WTC11 (cell line): ENCODE results near the gene ZBED5. TPM values are rescaled to one million over a fixed set of nuclear protein-coding genes. Genes with fewer than 3 reads are reported as not detected.
A peak's percentile ranks its signal among the peaks of the same experiment; 100 is the strongest.

Source experiments
- CBFB ChIP-seq: sonication (generic); formaldehyde crosslinking; IDR thresholded peaks from 2 replicates; pipeline ENCODE4 v1.8.1; 2022; ENCODE audit warnings: mild to moderate bottlenecking, low read depth, missing genetic modification reagents
- CREB1 ChIP-seq: sonication (generic); formaldehyde crosslinking; IDR thresholded peaks from 2 replicates; pipeline ENCODE4 v1.8.0; 2023; ENCODE audit warnings: mild to moderate bottlenecking, missing genetic modification reagents
- ESRRA ChIP-seq: sonication (generic); formaldehyde crosslinking; IDR thresholded peaks from 2 replicates; pipeline ENCODE4 v1.8.1; 2022; ENCODE audit warnings: mild to moderate bottlenecking, missing genetic modification reagents, borderline replicate concordance
- NFATC4 ChIP-seq: fragments of 250-450 bp; sonication (Bioruptor Pico); IDR thresholded peaks from 2 replicates; pipeline ENCODE4 v1.9.0; 2021; ENCODE audit warnings: mild to moderate bottlenecking
- NFYB ChIP-seq: sonication (generic); formaldehyde crosslinking; conservative IDR thresholded peaks from 2 replicates; pipeline ENCODE4 v1.8.0; 2022; ENCODE audit warnings: low read depth, missing genetic modification reagents
- NR2C2 ChIP-seq: sonication (generic); formaldehyde crosslinking; IDR thresholded peaks from 2 replicates; pipeline ENCODE4 v1.8.0; 2022; ENCODE audit warnings: mild to moderate bottlenecking, missing genetic modification reagents
- PRRX2 ChIP-seq: fragments of 250-450 bp; sonication (Bioruptor Pico); IDR thresholded peaks from 2 replicates; pipeline ENCODE4 v1.8.0; 2021; ENCODE audit warnings: mild to moderate bottlenecking
- SMAD3 ChIP-seq: sonication (generic); formaldehyde crosslinking; IDR thresholded peaks from 2 replicates; pipeline ENCODE4 v1.8.0; 2022; ENCODE audit warnings: missing genetic modification reagents, mild to moderate bottlenecking, borderline replicate concordance
- SMAD4 ChIP-seq: sonication (generic); formaldehyde crosslinking; IDR thresholded peaks from 2 replicates; pipeline ENCODE4 v1.8.0; 2022; ENCODE audit warnings: mild to moderate bottlenecking, missing genetic modification reagents
- SP1 ChIP-seq: sonication (generic); formaldehyde crosslinking; conservative IDR thresholded peaks from 2 replicates; pipeline ENCODE4 v1.8.1; 2022; ENCODE audit warnings: missing genetic modification reagents
- TP53 ChIP-seq: sonication (generic); formaldehyde crosslinking; IDR thresholded peaks from 2 replicates; pipeline ENCODE4 v1.8.1; 2023; ENCODE audit warnings: mild to moderate bottlenecking, missing genetic modification reagents
- ZNF121 ChIP-seq: sonication (generic); formaldehyde crosslinking; IDR thresholded peaks from 2 replicates; pipeline ENCODE4 v1.8.0; 2023; ENCODE audit warnings: missing genetic modification reagents
- ZNF263 ChIP-seq: sonication (generic); formaldehyde crosslinking; IDR thresholded peaks from 2 replicates; pipeline ENCODE4 v1.8.1; 2022; ENCODE audit warnings: low read depth, mild to moderate bottlenecking, moderate library complexity, missing genetic modification reagents
- ZNF317 ChIP-seq: sonication (generic); formaldehyde crosslinking; IDR thresholded peaks from 2 replicates; pipeline ENCODE4 v1.8.1; 2023; ENCODE audit warnings: low read depth, mild to moderate bottlenecking, moderate library complexity, missing genetic modification reagents, borderline replicate concordance
- ZNF416 ChIP-seq: fragments of 250-450 bp; sonication (Bioruptor Pico); IDR thresholded peaks from 2 replicates; pipeline ENCODE4 v1.9.0; 2021; ENCODE audit warnings: mild to moderate bottlenecking, inconsistent platforms
- total RNA-seq: library from RNA; stranded (reverse); gene quantifications from 3 replicates; pipeline ENCODE4 v1.2.3, GENCODE V29; 2021
- TF ChIP-seq, protein P1 (sequence below): sonication (generic); formaldehyde crosslinking; IDR thresholded peaks from 2 replicates; pipeline ENCODE4 v1.8.1; 2023; ENCODE audit warnings: mild to moderate bottlenecking, missing genetic modification reagents, moderate library complexity
- TF ChIP-seq, protein P2 (sequence below): fragments of 250-450 bp; sonication (Bioruptor Pico); conservative IDR thresholded peaks from 2 replicates; pipeline ENCODE4 v1.9.0; 2021; ENCODE audit warnings: mild to moderate bottlenecking
- TF ChIP-seq, protein P3 (sequence below): sonication (generic); formaldehyde crosslinking; IDR thresholded peaks from 2 replicates; pipeline ENCODE4 v1.8.0; 2022; ENCODE audit warnings: mild to moderate bottlenecking, missing genetic modification reagents
- TF ChIP-seq, protein P4 (sequence below): sonication (generic); formaldehyde crosslinking; IDR thresholded peaks from 2 replicates; pipeline ENCODE4 v1.8.1; 2023; ENCODE audit warnings: mild to moderate bottlenecking, missing genetic modification reagents
- TF ChIP-seq, protein P5 (sequence below): sonication (generic); formaldehyde crosslinking; IDR thresholded peaks from 2 replicates; pipeline ENCODE4 v1.8.1; 2023; ENCODE audit warnings: mild to moderate bottlenecking, missing genetic modification reagents
- TF ChIP-seq, protein P6 (sequence below): sonication (generic); formaldehyde crosslinking; IDR thresholded peaks from 2 replicates; pipeline ENCODE4 v1.8.1; 2023; ENCODE audit warnings: mild to moderate bottlenecking, missing genetic modification reagents, borderline replicate concordance
- TF ChIP-seq, protein P7 (sequence below): sonication (generic); formaldehyde crosslinking; IDR thresholded peaks from 2 replicates; pipeline ENCODE4 v1.8.1; 2022; ENCODE audit warnings: low read depth, missing genetic modification reagents, borderline replicate concordance
- TF ChIP-seq, protein P8 (sequence below): sonication (generic); formaldehyde crosslinking; IDR thresholded peaks from 2 replicates; pipeline ENCODE4 v1.8.1; 2022; ENCODE audit warnings: mild to moderate bottlenecking, moderate library complexity, missing genetic modification reagents

ZBED5 gene
- total RNA-seq, 1 experiment from 2014 or later = 48.7 TPM

DNA sequence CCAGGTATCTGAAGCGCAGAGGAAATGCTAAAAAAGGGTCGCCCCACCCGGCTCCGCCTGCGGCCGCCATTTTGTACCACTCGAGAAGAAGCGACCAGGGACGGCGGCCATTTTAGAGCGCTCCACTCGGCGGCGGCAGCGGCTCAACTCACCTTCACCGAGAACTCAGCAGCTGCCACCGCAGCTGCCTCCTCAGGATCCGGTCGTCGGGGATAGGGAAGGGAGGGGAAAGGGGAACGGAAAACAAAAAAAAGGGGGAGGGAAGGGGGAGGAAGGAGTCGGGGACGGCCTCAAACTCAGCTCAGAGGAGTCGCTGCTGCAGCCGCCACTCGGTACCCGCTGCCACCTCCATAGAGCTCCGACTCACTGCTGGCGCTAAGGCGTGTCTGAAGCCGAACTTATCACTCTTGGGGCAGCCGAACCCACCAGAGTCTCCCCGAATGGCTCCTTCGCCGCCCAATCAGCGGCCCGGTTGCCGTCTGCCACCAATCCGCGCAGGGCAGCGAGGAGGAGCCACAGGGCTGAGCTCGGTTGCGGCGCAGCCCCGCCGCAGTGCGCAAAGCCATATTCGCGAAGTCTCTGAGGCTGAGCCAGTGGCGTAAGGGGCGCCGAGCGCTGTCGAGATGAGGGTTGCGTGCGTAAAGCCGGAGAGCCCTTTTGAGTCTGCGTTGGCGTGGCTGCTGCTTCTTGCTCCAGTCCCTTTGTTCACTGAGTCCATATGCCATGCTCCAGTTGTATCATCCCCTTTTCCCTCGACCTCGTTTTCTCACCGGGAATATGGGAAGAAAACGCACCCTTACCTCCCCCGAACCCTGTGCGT lies 49.1 kb downstream of the ZBED5 start, which contains the start of gene EIF4G2 (continued):
- TF ChIP-seq, protein P1, sequence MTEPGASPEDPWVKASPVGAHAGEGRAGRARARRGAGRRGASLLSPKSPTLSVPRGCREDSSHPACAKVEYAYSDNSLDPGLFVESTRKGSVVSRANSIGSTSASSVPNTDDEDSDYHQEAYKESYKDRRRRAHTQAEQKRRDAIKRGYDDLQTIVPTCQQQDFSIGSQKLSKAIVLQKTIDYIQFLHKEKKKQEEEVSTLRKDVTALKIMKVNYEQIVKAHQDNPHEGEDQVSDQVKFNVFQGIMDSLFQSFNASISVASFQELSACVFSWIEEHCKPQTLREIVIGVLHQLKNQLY (CRISPR knock-in tag) = no peak
- TF ChIP-seq NFYB (CRISPR knock-in tag) (peak; percentile 76), ESRRA (0 out of 2 replicates have a peak, but pooled peaks have one; percentile 27), NR2C2 (CRISPR knock-in tag) (no peak), CBFB (CRISPR knock-in tag) (no peak), SMAD3 (CRISPR knock-in tag) (no peak), ZNF263 (CRISPR knock-in tag) (no peak), ZNF317 (no peak), ZNF121 (CRISPR knock-in tag) (no peak), CREB1 (CRISPR knock-in tag) (no peak), ZNF416 (CRISPR knock-in tag) (no peak), PRRX2 (CRISPR knock-in tag) (no peak), TP53 (CRISPR knock-in tag) (no peak), SP1 (CRISPR knock-in tag) (peak; percentile 73), SMAD4 (CRISPR knock-in tag) (no peak), NFATC4 (CRISPR knock-in tag) (peak; percentile 63; the same call in 1 of the 2 replicates)
- TF ChIP-seq, protein P2, sequence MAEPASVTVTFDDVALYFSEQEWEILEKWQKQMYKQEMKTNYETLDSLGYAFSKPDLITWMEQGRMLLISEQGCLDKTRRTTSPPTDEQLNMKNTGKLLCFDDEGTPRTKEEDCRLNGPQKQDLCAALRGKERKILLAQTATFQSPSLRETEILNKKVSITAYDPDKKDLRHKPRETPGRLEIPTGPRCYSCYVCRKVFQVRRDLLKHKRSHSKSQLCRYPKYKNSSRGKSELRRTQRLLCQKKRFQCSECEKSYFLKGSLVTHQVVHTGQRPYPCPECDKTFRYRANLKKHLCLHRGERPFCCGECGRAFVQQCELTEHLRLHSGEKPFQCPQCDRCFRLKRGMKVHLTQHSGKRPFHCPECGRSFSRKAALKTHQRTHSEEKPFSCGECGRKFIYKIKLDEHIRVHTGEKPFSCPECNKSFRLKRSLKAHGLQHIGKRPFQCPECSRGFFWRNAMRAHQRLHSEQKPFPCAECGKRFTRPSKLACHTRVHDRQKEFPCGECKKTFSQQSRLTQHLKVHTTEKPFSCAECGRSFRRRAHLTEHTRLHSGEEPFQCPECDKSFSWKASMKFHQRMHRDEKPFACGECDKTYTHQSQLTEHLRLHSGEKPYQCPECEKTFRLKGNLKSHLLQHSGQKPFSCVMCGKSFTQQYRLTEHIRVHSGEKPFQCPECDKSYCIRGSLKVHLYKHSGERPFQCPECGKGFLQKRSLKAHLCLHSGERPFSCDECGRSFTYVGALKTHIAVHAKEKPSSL (CRISPR knock-in tag) = no peak
- TF ChIP-seq, protein P3, sequence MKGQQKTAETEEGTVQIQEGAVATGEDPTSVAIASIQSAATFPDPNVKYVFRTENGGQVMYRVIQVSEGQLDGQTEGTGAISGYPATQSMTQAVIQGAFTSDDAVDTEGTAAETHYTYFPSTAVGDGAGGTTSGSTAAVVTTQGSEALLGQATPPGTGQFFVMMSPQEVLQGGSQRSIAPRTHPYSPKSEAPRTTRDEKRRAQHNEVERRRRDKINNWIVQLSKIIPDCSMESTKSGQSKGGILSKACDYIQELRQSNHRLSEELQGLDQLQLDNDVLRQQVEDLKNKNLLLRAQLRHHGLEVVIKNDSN (CRISPR knock-in tag) = no peak
- TF ChIP-seq, protein P4, sequence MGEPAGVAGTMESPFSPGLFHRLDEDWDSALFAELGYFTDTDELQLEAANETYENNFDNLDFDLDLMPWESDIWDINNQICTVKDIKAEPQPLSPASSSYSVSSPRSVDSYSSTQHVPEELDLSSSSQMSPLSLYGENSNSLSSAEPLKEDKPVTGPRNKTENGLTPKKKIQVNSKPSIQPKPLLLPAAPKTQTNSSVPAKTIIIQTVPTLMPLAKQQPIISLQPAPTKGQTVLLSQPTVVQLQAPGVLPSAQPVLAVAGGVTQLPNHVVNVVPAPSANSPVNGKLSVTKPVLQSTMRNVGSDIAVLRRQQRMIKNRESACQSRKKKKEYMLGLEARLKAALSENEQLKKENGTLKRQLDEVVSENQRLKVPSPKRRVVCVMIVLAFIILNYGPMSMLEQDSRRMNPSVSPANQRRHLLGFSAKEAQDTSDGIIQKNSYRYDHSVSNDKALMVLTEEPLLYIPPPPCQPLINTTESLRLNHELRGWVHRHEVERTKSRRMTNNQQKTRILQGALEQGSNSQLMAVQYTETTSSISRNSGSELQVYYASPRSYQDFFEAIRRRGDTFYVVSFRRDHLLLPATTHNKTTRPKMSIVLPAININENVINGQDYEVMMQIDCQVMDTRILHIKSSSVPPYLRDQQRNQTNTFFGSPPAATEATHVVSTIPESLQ (CRISPR knock-in tag) = no peak
- TF ChIP-seq, protein P5, sequence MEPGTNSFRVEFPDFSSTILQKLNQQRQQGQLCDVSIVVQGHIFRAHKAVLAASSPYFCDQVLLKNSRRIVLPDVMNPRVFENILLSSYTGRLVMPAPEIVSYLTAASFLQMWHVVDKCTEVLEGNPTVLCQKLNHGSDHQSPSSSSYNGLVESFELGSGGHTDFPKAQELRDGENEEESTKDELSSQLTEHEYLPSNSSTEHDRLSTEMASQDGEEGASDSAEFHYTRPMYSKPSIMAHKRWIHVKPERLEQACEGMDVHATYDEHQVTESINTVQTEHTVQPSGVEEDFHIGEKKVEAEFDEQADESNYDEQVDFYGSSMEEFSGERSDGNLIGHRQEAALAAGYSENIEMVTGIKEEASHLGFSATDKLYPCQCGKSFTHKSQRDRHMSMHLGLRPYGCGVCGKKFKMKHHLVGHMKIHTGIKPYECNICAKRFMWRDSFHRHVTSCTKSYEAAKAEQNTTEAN (CRISPR knock-in tag) = no peak
- TF ChIP-seq, protein P6, sequence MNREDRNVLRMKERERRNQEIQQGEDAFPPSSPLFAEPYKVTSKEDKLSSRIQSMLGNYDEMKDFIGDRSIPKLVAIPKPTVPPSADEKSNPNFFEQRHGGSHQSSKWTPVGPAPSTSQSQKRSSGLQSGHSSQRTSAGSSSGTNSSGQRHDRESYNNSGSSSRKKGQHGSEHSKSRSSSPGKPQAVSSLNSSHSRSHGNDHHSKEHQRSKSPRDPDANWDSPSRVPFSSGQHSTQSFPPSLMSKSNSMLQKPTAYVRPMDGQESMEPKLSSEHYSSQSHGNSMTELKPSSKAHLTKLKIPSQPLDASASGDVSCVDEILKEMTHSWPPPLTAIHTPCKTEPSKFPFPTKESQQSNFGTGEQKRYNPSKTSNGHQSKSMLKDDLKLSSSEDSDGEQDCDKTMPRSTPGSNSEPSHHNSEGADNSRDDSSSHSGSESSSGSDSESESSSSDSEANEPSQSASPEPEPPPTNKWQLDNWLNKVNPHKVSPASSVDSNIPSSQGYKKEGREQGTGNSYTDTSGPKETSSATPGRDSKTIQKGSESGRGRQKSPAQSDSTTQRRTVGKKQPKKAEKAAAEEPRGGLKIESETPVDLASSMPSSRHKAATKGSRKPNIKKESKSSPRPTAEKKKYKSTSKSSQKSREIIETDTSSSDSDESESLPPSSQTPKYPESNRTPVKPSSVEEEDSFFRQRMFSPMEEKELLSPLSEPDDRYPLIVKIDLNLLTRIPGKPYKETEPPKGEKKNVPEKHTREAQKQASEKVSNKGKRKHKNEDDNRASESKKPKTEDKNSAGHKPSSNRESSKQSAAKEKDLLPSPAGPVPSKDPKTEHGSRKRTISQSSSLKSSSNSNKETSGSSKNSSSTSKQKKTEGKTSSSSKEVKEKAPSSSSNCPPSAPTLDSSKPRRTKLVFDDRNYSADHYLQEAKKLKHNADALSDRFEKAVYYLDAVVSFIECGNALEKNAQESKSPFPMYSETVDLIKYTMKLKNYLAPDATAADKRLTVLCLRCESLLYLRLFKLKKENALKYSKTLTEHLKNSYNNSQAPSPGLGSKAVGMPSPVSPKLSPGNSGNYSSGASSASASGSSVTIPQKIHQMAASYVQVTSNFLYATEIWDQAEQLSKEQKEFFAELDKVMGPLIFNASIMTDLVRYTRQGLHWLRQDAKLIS (CRISPR knock-in tag) = no peak
- TF ChIP-seq, protein P7, sequence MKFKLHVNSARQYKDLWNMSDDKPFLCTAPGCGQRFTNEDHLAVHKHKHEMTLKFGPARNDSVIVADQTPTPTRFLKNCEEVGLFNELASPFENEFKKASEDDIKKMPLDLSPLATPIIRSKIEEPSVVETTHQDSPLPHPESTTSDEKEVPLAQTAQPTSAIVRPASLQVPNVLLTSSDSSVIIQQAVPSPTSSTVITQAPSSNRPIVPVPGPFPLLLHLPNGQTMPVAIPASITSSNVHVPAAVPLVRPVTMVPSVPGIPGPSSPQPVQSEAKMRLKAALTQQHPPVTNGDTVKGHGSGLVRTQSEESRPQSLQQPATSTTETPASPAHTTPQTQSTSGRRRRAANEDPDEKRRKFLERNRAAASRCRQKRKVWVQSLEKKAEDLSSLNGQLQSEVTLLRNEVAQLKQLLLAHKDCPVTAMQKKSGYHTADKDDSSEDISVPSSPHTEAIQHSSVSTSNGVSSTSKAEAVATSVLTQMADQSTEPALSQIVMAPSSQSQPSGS = no peak
- TF ChIP-seq, protein P8, sequence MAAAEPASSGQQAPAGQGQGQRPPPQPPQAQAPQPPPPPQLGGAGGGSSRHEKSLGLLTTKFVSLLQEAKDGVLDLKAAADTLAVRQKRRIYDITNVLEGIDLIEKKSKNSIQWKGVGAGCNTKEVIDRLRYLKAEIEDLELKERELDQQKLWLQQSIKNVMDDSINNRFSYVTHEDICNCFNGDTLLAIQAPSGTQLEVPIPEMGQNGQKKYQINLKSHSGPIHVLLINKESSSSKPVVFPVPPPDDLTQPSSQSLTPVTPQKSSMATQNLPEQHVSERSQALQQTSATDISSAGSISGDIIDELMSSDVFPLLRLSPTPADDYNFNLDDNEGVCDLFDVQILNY (CRISPR knock-in tag) = 0 out of 2 replicates have a peak, but pooled peaks have one; percentile 21
